Measurements from ENCODE around the gene AXL. TPM values are rescaled to one million over a fixed set of nuclear protein-coding genes. Genes with fewer than 3 reads are reported as not detected.

Gene AXL
- total RNA-seq, 2 donors from 2014 or later, result 26.1 to 168 TPM

DNA sequence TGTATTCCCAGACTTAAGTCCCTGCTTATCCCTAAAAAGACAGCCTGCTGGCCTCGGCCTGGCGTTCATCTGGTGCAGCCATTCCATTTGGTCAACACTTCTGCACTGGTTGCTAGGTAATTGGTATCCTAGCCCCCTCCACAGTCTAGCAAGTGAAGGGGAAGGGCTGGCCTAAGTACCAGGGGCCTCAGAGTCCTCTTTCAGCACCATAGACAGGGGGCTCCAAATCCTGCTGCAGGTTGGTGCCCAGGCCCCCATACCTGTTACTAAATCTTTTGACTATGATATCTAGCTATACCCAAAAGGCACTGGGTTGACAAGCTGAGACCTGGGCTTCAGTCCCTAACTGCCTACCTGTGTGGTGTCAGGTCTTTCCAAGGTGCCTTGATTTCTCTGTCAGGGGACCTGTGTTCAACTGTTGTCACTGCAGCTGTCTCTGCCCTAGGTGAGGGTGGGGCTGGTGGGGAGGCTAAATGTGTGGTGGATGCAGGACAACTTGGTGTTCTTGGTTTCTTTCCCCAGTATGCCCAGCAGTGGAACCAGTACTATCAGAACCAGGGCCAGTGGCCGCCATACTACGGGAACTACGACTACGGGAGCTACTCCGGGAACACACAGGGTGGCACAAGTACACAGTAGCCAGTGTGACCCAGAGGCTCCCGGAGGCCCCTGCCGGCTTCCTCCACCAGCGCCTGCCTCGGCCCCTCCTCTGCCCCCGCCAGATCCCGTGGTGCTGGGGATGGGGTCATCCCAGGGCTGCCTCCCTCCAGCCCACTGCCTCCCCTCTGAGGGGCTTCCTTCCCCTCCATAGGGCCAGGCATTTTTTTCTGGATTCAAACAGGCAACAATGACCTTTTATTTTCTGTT lies 87.1 kb downstream of the AXL start:
- Histone ChIP-seq H3K36me3 (peaks cover 19 to 23% of the 10 kb centered on the region in 2 donors), H3K27ac (no peak overlapping the region), H3K4me1 (replicated peaks) (peaks cover 12% of the 10 kb centered on the region), H3K27me3 (replicated peaks; ENCODE audit: insufficient read depth) (no peaks in the 10 kb centered on the region), H3K4me3 (no peak overlapping the region), H3K9me3 (no peaks in the 10 kb centered on the region)
- TF ChIP-seq POLR2A (IDR thresholded peaks at IDR 0.05) (no peak), POLR2AphosphoS5 (IDR thresholded peaks at IDR 0.05) (no peak), CTCF (IDR thresholded peaks at IDR 0.05) (no peak)
- intact Hi-C loops (cut with DNase I), result loop anchor here (5.0 kb wide), 1 partner anchor 89 kb away; the partner anchor contains the start of gene AXL
- 74% methylated on average over 13 of the region's 13 CpGs for WGBS
- no peak for DNase-seq (ENCODE audit: low spot score)

GRCh38 chr19:41307090-41307875 lies 88.3 kb downstream of the AXL start:
- TF ChIP-seq CTCF (IDR thresholded peaks at IDR 0.05), result no peak
- TF ChIP-seq POLR2AphosphoS5 (IDR thresholded peaks at IDR 0.05), result no peak
- no peak for TF ChIP-seq POLR2A (IDR thresholded peaks at IDR 0.05)
- DNase-seq (ENCODE audit: low spot score), result no peak
- Histone ChIP-seq H3K9me3 (no peaks in the 10 kb centered on the region), H3K36me3 (peaks cover 19 to 23% of the 10 kb centered on the region in 2 donors), H3K4me3 (no peak overlapping the region), H3K27ac (peak overlapping the region in 1 of 2 donors; percentile 96), H3K27me3 (replicated peaks; ENCODE audit: insufficient read depth) (no peaks in the 10 kb centered on the region), H3K4me1 (replicated peaks) (peaks cover 14% of the 10 kb centered on the region)
- 56% methylated on average over 8 of the region's 8 CpGs for WGBS
- intact Hi-C loops (cut with DNase I), result loop anchor here (5.0 kb wide), 1 partner anchor 90 kb away; the partner anchor contains the start of gene AXL

DNA sequence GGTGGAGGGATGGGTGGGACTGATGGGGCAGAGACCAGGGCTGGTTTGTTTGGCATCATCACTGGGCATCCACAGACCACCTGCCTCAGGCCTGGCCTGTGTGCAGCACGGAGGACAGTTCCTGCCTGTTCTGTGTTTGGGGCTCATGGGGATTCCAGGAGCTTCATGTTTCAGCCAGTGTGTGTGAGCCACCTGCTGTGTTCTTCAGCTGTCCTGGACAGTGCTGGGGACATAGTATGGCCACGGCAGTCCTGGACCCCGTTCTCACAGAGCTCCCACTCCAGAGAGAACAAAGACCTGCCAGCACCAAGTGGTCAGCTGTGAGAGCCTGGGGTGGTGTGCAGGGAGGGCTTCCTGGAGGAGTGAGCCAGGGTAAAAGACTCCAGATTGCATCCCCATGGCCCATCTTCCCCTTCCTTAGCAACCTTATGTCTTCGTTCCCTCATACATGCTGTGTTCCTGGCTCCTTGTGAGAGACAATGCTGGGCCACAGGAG lies 89.0 kb downstream of the AXL start:
- H3K27ac ChIP-seq, result peak overlapping the region; percentile 95 to 96
- intact Hi-C loops (cut with DNase I), result loop anchor here (2.0 to 5.0 kb wide), 3 partner anchors 43 to 103 kb away; partner anchors contain the start of genes AXL and HNRNPUL1
- H3K27me3 ChIP-seq (replicated peaks; ENCODE audit: insufficient read depth), result no peaks in the 10 kb centered on the region
- WGBS, result 39% methylated on average over 4 of the region's 4 CpGs
- no peak for DNase-seq (ENCODE audit: low spot score)
- H3K36me3 ChIP-seq, result peaks cover 19 to 27% of the 10 kb centered on the region in 2 donors
- TF ChIP-seq POLR2A (IDR thresholded peaks at IDR 0.05) (no peak), CTCF (IDR thresholded peaks at IDR 0.05) (no peak), POLR2AphosphoS5 (IDR thresholded peaks at IDR 0.05) (no peak)
- H3K4me1 ChIP-seq (replicated peaks), result peaks cover 14% of the 10 kb centered on the region
- no peaks in the 10 kb centered on the region for H3K9me3 ChIP-seq
- no peak overlapping the region for H3K4me3 ChIP-seq

DNA sequence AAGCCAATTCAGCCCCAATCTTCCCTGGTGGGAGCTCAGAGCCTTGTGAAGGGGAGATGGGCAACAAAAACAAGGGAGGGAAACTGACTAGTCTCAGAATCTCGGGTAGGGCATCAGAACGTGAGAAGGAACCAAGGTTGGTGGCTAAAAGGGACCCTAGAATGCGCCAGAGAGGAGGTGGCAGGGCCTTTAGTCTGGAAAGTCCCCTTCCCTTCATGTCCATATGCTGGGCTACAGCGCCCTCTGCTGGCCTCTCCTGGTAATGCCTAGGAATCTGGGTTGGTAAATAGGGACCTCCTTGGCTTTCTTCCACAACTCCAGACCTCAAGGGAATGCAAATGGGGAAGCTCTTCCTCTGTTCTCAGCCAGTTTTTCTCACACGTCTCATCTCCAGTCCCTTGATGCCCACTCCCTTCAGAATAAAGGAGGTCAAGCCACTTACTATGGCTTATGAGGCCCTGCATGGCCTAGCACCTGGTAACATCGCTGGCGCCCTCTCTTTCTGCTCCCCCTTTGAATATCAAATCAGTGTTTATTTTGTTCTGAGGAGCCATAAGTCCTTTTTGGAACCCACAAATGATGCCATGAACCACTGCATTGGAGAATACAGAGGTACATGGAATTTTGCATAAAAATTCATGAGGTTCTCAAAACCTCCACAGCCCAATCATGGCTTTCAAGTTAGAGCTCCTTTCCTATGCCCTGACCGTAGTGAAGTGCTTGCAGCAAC lies 89.6 kb downstream of the AXL start:
- 20% methylated on average over 8 of the region's 8 CpGs for WGBS
- peak overlapping the region in 1 of 2 donors; percentile 78 for H3K4me3 ChIP-seq

More for the DNA sequence above, 89.6 kb downstream of the AXL start:
- H3K27ac ChIP-seq, result peak overlapping the region; percentile 95 to 96
- H3K27me3 ChIP-seq (replicated peaks; ENCODE audit: insufficient read depth), result no peaks in the 10 kb centered on the region
- H3K4me1 ChIP-seq (replicated peaks), result peaks cover 14% of the 10 kb centered on the region
- peak; percentile 92 for DNase-seq (ENCODE audit: low spot score)
- peak; percentile 96 to 98 (median 97) for TF ChIP-seq CTCF (IDR thresholded peaks at IDR 0.05)
- peak; percentile 13 for TF ChIP-seq POLR2A (IDR thresholded peaks at IDR 0.05)
- peak; percentile 90 for TF ChIP-seq POLR2AphosphoS5 (IDR thresholded peaks at IDR 0.05)
- intact Hi-C loops (cut with DNase I), result loop anchor here (2.0 to 5.0 kb wide), 3 partner anchors 44 to 104 kb away; partner anchors contain the start of genes AXL and HNRNPUL1
- H3K9me3 ChIP-seq, result no peaks in the 10 kb centered on the region
- H3K36me3 ChIP-seq, result peaks cover 17 to 32% of the 10 kb centered on the region in 2 donors

Measured in prostate gland (tissue), 2 donors.